T-helper 1 cell (primary cell): ENCODE data around the gene FOXP1.
"Not testable (repeated sequence)": the region's sequence is repeated elsewhere in the genome, so short reads cannot be mapped to it uniquely, and the experiment has no call there.

Experiments used
- DNase-seq, 5 donors: peaks; one replicate each; pipeline ENCODE4 v3.0.0-alpha.2; 2012 to 2020

Gene FOXP1

DNA sequence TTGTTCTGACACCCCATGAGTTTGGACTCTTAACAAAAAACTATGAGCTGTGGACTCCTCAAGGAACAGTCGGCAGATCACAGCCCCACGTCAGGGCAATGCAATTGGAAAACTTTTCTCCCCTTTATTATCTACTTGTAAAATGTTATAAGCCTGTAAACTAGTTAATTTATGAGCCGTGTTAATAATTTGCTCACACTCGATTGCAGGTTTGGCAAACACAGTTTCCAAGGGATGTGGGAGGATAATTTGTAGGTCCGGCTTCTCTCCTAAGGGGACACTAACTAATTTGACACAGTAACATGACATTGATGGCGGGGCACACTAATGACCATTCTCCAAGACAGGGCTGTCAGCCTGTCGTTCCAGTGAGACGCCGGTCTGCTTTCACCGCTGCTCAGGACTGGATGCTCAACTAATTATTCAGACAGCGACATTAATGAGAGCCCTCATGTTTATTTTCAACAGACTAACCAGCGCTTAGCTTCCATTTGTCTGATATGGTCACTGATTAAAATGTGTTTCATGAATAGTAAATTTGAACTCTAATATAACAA lies 222.1 kb downstream of the FOXP1 start:
- DNase-seq = no peak

DNA sequence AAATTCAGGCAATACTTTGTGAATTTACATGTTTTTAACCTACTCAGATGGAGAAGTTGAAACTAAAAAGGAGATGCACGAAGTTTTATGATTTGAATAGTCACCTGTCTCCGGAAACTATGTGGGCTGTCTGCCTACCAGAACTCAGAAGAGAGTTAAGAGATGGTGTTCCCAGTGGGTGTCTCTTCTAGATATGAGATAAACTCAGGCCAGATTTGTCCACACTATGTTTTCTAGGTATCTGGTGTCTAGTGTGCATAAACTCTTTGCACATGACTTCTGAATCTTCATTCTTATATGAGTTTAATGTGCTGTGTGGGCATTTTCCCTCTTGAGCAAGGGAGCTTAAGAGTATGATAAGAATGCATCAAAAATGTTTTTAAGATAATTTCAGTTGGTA lies 222.8 kb downstream of the FOXP1 start:
- DNase-seq = peak in 1 of 5 donors; percentile 30

DNA sequence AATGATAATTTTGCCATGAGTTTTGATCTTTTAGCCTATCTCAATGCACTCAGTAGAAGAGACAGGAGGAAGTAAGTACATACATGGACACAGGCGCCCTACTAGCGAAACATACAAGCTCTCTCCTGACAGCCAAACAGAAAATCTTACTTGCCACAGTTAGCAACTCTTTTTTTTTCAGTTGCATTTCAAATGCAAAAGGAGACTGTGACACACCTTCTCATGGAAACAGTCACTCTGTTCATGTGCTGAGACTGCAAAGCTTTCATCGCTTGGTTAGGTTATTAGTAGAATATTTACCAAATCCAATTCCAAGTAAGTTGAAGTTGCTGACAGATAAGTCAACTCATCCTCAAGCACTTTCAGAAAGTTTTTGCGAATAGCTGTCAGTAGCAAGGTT lies 223.3 kb downstream of the FOXP1 start:
- DNase-seq = peak in 1 of 5 donors; percentile 27

DNA sequence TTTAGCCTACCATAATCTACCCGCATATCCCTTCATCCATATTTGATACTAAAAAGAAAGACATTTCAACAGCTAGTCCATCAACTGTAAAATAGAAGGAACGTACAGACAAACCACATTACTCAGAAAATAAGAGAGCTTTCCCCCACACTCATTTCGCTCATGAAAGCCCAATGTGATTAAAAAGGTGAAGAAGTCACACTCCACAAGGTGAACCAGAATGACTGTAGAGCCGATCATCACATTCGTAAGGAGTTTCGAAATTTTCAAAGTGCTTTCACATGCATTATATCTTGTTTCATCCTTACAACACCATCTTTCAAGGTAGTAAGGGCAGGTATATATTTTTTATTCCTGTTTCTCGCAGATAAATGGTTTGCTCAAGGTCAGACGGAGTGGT lies 225.3 kb downstream of the FOXP1 start:
- peak in 1 of 5 donors; percentile 49 for DNase-seq

DNA sequence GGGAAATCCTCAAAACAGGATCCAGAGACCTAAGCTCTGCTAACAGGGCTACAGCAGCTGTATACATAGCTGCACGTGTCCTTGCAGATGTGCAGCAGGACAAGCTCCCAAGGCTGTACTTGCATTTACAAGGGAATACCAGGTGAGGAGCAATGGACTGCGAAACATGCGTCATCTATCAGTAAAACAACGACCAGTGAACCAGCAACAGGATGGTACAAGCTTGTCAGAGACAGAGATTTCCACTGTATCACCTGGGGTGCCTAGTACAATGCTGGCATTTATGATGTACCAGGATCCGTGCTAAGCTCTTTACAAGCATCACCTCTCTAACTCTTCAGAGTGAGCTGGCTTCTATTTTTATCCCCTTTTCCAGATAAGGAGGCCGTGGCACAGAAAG lies 227.3 kb downstream of the FOXP1 start:
- DNase-seq = no peak

DNA sequence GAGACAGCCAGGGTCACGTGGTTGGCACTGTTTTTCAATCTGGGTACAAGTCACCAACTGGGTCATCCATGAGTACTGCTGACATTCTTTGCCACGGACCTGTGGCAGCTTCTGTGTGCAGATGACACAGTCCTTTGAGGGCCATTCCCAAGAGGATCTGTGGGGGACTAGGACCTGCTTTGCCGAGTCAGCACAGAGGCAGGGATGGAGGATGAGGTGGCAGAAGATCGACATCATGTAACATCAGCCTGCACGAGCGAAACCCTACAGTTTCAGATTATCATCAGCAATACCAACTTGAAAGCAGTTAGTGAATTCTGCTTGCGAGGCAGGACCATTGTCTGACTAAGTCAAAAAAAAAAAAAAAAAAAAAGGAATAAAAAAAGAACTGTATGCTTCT lies 227.7 kb downstream of the FOXP1 start:
- peak in 1 of 5 donors; percentile 26 for DNase-seq

DNA sequence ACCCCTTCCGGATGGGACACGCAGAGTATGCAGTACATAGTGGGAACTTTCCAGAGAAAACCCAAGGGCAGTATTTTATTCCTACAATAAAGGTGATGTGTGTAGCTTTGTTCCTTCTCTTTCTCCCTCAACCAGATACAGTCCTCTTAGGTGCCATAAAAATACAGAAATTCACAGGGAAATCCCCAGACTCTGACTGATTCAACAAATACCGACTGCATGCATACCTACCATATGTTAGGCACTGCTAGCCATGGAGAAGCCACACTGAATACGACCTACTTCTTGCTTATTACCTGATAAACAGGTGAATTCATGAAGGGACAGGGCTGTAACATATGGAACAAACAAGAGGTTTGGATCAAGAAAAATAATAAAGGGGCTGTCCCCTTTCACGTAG lies 228.5 kb downstream of the FOXP1 start:
- DNase-seq = no peak

DNA sequence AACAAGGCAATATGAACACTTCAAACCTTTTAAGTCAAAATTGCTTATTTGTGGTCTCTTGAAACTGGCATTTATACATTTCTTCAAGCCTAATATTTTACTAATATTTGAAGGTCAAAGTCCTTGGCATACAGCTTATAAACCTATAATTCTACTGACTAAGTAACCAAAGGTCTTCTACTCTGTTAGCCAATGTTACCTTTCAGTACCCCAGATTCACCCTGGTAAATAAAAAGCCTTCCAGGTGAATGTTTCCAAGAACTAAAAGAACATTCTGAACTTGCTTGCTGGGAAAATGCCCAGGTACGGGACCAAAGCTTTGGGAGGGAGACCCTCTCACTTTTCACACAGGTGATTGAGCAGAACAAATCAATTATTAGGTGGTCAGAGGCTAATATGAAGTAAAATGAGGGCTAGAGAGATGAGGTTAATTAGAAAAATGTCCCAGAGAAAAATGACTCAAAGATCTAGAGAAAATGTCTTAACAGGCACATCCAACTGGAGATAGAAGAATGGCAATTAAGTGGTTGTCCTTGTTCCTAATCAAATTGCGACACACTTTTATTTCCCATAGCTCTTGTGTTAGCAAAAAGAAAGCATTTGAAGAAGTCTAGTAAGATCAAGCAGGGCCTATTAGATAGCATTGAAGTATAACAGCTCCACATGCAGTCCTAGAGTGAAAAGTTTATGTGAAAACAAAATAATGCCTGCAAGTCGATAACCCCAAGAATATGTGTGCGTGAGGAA lies 232.0 kb downstream of the FOXP1 start:
- DNase-seq = no peak

DNA sequence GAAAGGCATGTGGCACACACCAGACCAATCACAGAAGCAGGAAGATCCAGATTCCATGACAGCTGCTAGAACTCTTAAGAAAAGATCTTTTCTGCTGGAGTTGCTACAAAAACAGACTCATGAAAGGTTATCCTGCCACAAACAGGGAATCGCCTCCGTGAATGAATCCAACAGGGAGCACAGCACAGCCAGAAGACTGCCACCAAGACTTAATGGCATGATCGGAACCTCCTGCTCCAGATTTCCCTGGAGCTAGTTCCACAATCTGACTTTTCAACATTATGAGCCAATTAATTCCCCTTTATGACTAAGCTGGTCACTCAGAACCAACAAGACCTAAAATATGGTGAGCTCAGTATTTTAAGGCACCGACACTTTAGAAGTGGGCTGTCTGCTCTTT lies 232.5 kb downstream of the FOXP1 start:
- DNase-seq = no peak

DNA sequence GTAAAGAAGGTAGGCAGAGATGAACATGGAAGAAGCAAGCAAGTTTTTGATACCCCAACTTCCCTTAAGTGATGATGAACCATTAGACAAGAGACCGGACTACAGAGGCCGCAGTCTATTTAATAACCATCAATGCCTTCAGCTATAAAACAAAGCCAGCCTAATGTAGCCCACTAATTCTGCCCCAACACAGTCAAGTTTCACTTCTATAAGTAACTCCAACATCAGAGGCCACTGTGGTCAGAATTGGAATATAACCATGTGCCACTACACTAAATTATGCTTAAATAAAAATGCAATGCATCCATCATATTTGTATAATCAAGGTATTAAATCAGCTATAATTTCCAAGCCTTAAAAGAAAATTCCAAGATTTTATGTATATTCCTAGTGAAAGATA lies 234.7 kb downstream of the FOXP1 start:
- no peak for DNase-seq

DNA sequence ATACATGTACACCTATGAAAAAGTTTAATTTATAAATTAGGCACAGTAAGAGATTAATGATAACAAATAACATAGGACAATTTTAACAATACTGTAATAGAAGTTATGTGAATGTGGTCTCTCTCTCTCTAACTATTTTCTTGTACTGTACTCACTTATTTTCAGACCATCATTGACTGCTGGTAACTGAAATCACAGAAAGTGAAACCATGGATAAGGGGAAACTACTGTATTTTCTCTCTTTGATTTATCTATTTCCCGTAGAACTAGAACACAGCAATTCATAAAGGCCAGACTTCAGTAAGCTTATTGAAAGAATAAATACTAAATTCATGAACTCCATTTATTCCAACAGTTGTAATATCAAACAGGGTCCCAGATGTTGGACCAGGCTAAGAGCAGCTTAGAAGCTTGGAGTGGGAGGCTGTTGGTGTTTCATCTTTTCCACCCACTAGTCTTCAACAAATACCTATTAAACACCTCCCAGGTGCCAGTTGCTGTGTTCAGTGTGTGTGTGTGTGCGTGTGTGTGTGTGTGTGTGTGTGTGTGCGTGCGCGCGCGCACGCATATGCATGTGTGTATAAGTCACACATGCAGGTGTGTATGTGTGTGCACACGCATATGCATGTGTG lies 235.4 kb downstream of the FOXP1 start:
- DNase-seq = no peak

DNA sequence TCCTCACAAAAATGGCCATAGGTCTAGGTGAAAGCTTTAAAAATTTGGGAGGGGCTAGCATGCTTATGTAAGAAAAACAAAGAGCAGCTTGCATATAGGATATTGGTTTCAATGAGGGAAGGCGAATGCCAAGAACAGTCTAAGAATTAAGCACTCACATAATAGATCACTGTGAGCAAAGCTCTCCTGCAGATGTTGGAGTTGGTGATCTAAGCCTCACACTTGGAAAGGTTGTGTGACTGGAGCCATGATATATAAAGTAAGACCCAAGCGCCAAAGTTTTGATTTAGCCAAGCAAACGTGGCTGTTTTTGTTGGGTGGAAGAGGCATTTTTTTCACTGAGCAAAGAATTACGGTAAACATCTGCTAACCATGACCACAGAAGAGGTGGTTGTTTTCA lies 237.5 kb downstream of the FOXP1 start:
- DNase-seq = no peak

DNA sequence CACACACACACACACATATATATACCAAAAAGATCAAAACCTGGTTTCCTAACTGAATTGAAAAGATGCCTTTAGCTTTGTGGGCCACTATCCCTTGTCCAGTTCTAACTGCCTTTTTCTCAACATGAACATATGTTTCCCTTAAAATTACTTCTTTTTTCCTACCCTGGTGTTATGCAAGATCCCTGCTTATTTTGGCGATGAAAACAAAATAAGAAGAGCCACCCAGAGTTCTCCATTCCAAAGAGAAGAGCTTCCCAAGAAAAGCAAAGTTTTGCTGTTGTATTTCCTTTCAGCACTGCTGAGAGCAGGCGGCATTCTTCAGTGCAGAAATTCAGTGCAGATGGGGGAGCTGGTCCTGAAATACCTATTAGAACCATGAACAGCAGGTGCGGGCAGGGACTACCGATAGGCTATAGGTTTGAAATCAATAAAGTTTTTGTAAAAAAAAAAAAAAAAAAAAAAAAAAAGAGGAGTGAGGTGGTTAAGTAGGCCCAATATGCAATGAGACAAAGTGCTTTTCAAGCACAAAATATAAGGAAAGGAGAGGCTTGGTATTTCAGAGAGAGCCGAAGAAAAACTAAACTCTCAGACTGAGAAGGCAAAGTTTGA lies 238.0 kb downstream of the FOXP1 start:
- DNase-seq = no peak

DNA sequence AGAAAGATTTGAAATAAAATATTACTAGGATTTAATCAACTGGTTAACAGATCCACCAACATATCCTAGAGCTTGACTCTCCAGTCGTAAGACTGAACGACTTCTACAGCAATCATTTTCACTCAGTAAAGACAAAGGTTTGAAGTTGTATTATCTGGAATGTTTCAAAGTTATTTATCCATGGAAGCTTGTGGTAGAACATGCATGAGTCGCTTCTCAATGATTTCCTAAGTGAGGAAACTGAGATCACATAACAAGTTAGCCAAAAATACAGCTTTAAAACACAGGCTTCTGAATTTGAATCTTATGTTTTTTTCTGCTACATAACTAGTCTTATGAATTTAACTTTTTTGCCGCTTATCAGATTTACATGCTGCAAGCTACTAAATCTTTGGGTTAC lies 241.8 kb downstream of the FOXP1 start:
- DNase-seq = no peak

DNA sequence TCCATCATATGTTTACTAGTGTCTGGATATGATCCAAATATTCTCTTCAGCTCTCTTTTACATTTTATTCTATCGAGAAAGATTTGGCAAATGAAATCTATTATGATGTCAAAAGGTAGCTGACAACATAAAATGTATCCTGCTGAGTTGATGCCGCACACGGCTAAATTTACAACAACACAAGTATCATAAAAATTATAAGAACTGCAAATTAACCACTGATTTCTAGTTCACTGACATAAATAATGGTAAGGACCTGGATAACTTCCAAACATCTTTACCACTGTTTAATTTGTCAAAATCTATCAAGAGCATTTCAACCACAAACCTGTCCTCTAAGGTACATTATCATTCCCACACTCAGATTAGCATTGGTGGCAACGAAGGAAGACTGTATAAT lies 244.5 kb downstream of the FOXP1 start:
- DNase-seq = no peak

DNA sequence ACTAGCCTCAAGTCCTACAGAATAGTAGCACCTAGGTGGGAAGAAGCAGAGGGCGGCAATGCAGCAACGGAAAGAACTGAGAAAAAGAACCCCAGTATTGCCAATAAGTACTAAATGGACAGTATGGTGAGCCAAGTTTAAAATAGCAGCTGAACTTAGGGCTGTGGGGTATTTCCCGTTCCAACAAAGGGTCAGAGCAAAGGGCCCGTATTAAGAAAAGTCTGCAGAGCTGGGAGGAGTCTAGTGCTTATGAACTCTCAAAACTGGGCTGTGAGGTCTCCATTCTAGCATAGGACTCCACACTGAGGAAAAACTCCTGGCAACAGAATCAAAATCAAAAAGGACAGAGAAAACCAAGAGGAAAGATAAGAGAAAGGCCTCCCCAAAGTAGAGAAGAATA lies 250.7 kb downstream of the FOXP1 start:
- DNase-seq = no peak

DNA sequence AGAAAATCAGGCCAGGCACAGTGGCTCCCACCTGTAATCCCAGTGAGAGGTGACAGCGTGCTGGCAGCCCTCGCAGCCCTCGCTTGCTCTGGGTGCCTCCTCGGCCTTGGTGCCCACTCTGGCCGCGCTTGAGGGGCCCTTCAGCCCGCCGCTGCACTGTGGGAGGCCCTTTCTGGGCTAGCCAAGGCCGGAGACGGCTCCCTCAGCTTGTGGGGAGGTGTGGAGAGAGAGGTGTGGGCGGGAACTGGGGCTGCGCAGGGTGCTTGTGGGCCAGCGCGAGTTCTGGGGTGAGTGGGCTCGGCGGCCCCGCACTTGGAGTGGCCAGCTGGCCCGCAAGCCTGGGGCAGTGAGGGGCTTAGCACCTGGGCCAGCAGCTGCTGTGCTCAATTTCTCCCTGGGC lies 252.6 kb downstream of the FOXP1 start:
- DNase-seq = no peak

DNA sequence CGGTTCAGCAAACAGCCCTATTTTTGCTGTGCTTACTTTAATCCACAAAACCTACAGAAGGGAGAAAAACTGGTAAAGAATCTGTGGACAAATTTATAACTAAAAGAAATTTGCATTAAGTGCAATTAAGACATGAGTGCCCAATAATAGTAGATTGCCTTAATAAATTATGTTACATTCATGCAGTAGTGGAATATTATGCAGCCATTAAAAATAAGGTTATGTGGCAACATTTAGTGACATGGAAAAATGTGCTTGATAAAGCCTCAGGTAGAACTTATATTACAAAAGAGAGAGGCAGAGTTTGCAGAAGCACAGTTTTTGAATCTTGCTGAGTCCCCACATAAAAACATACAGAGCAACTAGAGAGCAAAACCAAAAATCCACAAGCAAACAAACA lies 253.0 kb downstream of the FOXP1 start:
- no peak for DNase-seq

DNA sequence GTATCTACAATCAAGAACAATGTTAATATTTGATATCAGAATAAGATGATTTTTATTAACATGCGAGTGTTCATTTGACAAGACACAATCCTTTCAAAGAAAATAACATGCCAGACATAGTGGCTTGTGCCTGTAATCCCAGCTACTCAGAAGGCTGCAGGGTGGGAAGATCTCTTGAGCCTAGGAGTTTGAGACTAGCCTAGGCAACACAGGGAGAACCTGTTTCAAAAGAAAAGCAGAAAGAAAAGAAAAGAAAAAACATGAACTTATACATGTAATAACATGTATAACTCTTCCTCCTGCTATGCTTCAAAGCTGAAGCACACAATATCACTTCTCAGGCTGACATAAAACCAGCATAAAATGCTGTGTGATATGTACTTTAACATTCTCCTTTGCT lies 253.7 kb downstream of the FOXP1 start:
- DNase-seq = no peak

DNA sequence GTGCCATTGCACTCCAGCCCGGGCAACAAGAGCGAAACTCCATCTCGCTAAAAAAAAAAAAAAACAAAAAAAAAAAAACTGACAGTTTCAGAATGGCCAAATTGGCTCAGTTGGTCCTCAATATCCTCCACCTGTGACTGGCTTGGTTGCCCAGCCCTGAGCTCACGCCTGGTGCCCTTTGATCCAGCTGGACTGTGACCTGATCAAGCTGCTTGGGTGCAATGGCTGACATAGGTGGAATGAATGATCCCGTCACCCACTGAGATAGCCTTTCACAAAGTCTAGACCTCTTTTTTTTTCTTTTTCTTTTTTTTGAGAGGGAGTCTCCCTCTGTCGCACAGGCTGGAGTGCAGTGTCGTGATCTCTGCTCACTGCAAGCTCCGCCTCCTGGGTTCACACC lies 254.6 kb downstream of the FOXP1 start:
- no peak for DNase-seq

DNA sequence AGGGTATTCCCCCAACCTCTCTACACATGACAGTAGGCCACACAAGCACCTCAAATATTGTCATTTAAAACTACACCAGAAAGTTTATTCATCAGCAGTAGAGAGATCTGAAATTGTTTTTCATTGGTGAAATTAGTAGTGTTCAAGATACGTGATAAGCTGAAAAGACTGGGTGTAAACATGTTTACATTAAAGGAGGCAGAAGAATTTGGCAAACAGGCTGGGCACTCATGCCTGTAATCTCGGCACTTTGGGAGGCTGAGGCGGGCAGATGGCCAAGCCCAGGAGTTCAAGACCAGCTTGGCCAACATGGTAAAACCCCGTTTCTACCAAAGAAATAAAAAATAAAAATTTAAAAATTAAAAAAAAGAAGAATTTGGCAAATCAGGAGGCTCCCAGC lies 255.6 kb downstream of the FOXP1 start:
- DNase-seq = no peak

DNA sequence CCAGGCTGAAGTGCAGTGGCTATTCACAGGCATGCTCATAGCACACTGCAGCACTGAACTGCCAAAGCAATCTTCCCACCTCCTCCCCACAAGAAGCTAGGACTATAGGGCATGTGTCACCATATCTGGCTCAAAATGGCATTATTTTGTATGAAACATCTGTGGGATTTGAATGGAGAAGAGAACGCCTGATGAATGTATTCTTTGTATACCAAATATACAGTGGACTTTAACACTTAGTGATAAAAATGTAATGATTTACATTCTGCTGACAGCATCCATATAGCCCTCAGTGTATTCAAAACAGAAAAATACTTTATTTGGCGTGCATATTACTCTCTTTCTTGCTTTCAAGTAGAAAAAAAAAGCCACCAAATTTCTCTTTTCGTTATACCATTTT lies 257.8 kb downstream of the FOXP1 start:
- no peak for DNase-seq

DNA sequence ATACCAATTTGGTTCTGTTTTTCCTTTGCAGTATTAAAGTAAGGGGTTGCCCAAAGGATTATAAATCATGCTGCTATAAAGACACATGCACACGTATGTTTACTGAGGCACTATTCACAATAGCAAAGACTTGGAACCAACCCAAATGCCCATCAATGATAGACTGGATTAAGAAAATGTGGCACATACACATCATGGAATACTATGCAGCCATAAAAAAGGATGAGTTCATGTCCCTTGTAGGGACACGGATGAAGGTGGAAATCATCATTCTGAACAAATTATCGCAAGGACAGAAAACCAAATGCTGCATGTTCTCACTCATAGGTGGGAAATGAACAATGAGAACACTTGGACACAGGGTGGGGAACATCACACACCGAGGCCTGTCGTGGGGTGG lies 259.3 kb downstream of the FOXP1 start:
- DNase-seq = not testable (repeated sequence)

DNA sequence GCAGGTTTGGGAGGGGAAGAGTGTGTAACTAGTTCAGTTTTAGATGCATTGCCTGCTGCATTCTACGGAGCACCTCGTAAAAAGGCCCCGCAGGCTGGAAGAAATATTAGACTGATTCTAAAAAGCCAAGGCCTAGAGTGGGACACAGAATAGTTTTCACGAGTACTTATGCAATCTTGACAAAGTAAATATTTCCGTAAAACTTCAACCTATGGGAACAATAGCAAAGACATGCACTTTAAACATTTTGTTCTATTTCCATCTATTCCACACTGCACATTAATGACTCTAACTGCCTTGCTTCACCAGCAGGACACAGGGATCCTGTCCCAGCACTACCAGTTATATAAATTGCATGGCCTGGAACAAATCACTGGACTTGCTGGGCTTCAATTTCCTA lies 260.0 kb downstream of the FOXP1 start:
- DNase-seq = no peak
